ENCODE data around the gene CTXND1. TPM values are rescaled to one million over a fixed set of nuclear protein-coding genes. Genes with fewer than 3 reads are reported as not detected.

The CTXND1 gene
- total and polyA plus RNA-seq, 2 experiments from 2014 or later, result not detected

- Histone ChIP-seq H3K9me3 (ENCODE audit: low read depth) (no peaks in the 10 kb centered on the region), H2AFZ (no peak overlapping the region), H3K9ac (no peak overlapping the region), H3F3A (ENCODE audit: insufficient read depth) (no peaks in the 10 kb centered on the region), H3K36me3 (ENCODE audit: low read depth) (no peaks in the 10 kb centered on the region), H3K79me2 (ENCODE audit: insufficient read depth) (no peaks in the 10 kb centered on the region), H3K27me3 (replicated peaks; ENCODE audit: insufficient read depth) (peaks cover 17% of the 10 kb centered on the region), H3K27ac (no peak overlapping the region), H3K4me2 (ENCODE audit: unreplicated experiment) (no peak overlapping the region), H3K4me3 (no peak overlapping the region), H4K20me1 (ENCODE audit: insufficient read depth) (no peaks in the 10 kb centered on the region), H3K9me2 (ENCODE audit: insufficient read depth) (no peaks in the 10 kb centered on the region), H3K4me1 (ENCODE audit: insufficient read depth) (no peaks in the 10 kb centered on the region)
- DNase-seq, result peak; percentile 45
- WGBS, 2 experiments (ENCODE audit: low coverage in 1 of 2, low lambda C conversion rate in 2 of 2, missing lambda C conversion rate in 2 of 2), result 80% methylated on average over 6 to 7 of the region's 7 CpGs
- in situ Hi-C loops (cut with MboI), result no loop called here
- TF ChIP-seq EZH2 (IDR thresholded peaks at IDR 0.05; ENCODE audit: insufficient read depth, poor library complexity, severe bottlenecking) (no peak), EZH2phosphoT487 (IDR thresholded peaks at IDR 0.05; ENCODE audit: insufficient read depth, low read depth) (no peak)
Observed at GRCh38 chr15:80228959-80229610, 22.9 kb downstream of the CTXND1 start.

GRCh38 chr15:80219955-80220354 lies 32.1 kb downstream of the CTXND1 start:
- H3K9me3 ChIP-seq (ENCODE audit: low read depth), result no peaks in the 10 kb centered on the region
- TF ChIP-seq EZH2 (IDR thresholded peaks at IDR 0.05; ENCODE audit: insufficient read depth, poor library complexity, severe bottlenecking) (no peak), EZH2phosphoT487 (IDR thresholded peaks at IDR 0.05; ENCODE audit: insufficient read depth, low read depth) (no peak)
- 0 out of 2 replicates have a peak, but pooled peaks cover 4% of the 10 kb centered on the region for H3K27me3 ChIP-seq (replicated peaks; ENCODE audit: insufficient read depth)
- H3K9ac ChIP-seq, result no peak overlapping the region
- H3K36me3 ChIP-seq (ENCODE audit: low read depth), result no peaks in the 10 kb centered on the region
- H4K20me1 ChIP-seq (ENCODE audit: insufficient read depth), result no peaks in the 10 kb centered on the region
- no peak overlapping the region for H3K4me3 ChIP-seq
- H3F3A ChIP-seq (ENCODE audit: insufficient read depth), result no peaks in the 10 kb centered on the region
- H3K79me2 ChIP-seq (ENCODE audit: insufficient read depth), result no peaks in the 10 kb centered on the region
- no peak overlapping the region for H3K27ac ChIP-seq
- no peaks in the 10 kb centered on the region for H3K4me1 ChIP-seq (ENCODE audit: insufficient read depth)
- DNase-seq, result no peak
- H2AFZ ChIP-seq, result no peak overlapping the region
- no peak overlapping the region for H3K4me2 ChIP-seq (ENCODE audit: unreplicated experiment)
- no peaks in the 10 kb centered on the region for H3K9me2 ChIP-seq (ENCODE audit: insufficient read depth)
- in situ Hi-C loops (cut with MboI), result no loop called here
- 52 to 67% methylated on average over 2 of the region's 2 CpGs for WGBS, 2 experiments (ENCODE audit: low coverage in 1 of 2, low lambda C conversion rate in 2 of 2, missing lambda C conversion rate in 2 of 2)

DNA sequence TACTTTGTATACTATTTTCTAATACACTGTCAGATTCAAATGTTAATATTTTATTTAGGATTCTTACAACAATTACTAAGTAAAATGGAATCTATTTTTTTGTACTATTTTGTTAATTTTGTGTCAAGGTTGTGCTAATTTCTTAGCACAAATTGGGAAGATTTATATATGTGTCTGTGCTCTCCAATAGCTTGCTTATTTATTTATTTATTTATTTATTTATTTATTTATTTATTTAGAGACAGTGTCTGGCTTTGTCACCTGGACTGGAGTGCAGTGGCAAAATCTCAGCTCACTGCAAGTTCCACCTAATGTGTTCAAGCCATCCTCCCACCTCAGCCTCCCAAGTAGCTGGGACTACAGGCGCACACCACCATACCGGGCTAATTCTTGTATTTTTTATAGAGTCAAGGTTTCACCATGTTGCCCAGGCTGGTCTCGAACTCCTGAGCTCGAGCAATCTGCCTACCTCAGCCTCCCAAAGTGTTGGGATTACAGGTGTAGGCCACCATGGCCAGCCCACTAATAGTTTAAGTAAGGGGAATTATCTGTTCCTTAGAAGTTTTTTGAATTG lies 34.6 kb downstream of the CTXND1 start:
- Histone ChIP-seq H4K20me1 (ENCODE audit: insufficient read depth) (no peaks in the 10 kb centered on the region), H3K4me1 (ENCODE audit: insufficient read depth) (no peaks in the 10 kb centered on the region), H3K27me3 (replicated peaks; ENCODE audit: insufficient read depth) (0 out of 2 replicates have a peak, but pooled peaks cover 4% of the 10 kb centered on the region), H2AFZ (no peak overlapping the region), H3K27ac (no peak overlapping the region), H3K4me2 (ENCODE audit: unreplicated experiment) (no peak overlapping the region), H3K36me3 (ENCODE audit: low read depth) (no peaks in the 10 kb centered on the region), H3K9me3 (ENCODE audit: low read depth) (no peaks in the 10 kb centered on the region), H3K79me2 (ENCODE audit: insufficient read depth) (no peaks in the 10 kb centered on the region), H3K9me2 (ENCODE audit: insufficient read depth) (no peaks in the 10 kb centered on the region), H3K4me3 (no peak overlapping the region), H3F3A (ENCODE audit: insufficient read depth) (no peaks in the 10 kb centered on the region), H3K9ac (no peak overlapping the region)
- WGBS, 2 experiments (ENCODE audit: low coverage in 1 of 2, low lambda C conversion rate in 2 of 2, missing lambda C conversion rate in 2 of 2), result 74 to 76% methylated on average over 4 of the region's 4 CpGs
- in situ Hi-C loops (cut with MboI), result no loop called here
- TF ChIP-seq EZH2phosphoT487 (IDR thresholded peaks at IDR 0.05; ENCODE audit: insufficient read depth, low read depth) (no peak), EZH2 (IDR thresholded peaks at IDR 0.05; ENCODE audit: insufficient read depth, poor library complexity, severe bottlenecking) (no peak)
- DNase-seq, result no peak

DNA sequence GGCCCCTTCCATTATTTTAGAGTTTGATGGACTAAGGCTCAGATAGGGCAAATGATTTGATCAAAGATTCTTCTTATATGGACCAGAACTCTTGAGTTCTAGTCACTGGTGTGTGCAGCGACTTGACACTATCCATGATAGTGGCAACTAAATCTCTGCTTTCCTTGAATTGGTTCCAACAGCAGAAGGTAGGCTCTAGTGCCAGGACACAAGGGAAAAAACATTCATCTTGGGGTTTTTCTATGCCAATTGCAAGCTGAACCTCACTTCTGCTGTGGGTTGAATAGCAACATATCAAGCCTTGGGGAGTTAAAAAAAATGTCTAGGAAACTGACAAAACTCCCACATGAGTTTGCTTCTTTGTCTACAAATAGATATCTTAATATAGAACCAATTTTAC lies 35.1 kb downstream of the CTXND1 start:
- H3K4me1 ChIP-seq (ENCODE audit: insufficient read depth), result no peaks in the 10 kb centered on the region
- H4K20me1 ChIP-seq (ENCODE audit: insufficient read depth), result no peaks in the 10 kb centered on the region
- TF ChIP-seq EZH2 (IDR thresholded peaks at IDR 0.05; ENCODE audit: insufficient read depth, poor library complexity, severe bottlenecking) (no peak), EZH2phosphoT487 (IDR thresholded peaks at IDR 0.05; ENCODE audit: insufficient read depth, low read depth) (no peak)
- no peak for DNase-seq
- no peak overlapping the region for H3K4me2 ChIP-seq (ENCODE audit: unreplicated experiment)
- H3K9me2 ChIP-seq (ENCODE audit: insufficient read depth), result no peaks in the 10 kb centered on the region
- in situ Hi-C loops (cut with MboI), result no loop called here
- H3K27me3 ChIP-seq (replicated peaks; ENCODE audit: insufficient read depth), result 0 out of 2 replicates have a peak, but pooled peaks cover 4% of the 10 kb centered on the region
- no peak overlapping the region for H2AFZ ChIP-seq
- no peaks in the 10 kb centered on the region for H3K9me3 ChIP-seq (ENCODE audit: low read depth)
- no peaks in the 10 kb centered on the region for H3F3A ChIP-seq (ENCODE audit: insufficient read depth)
- H3K79me2 ChIP-seq (ENCODE audit: insufficient read depth), result no peaks in the 10 kb centered on the region
- no peak overlapping the region for H3K9ac ChIP-seq
- no peak overlapping the region for H3K4me3 ChIP-seq
- H3K36me3 ChIP-seq (ENCODE audit: low read depth), result no peaks in the 10 kb centered on the region
- H3K27ac ChIP-seq, result no peak overlapping the region
- 77 to 81% methylated on average over 1 of the region's 1 CpG for WGBS, 2 experiments (ENCODE audit: low coverage in 1 of 2, low lambda C conversion rate in 2 of 2, missing lambda C conversion rate in 2 of 2)

Measured in GM23248 (cell line).